Measurements from ENCODE around the gene TEX264.

The TEX264 gene

GRCh38 chr3:51673181-51673801 lies 2.2 kb downstream of the TEX264 start:
- no peak for DNase-seq (ENCODE audit: extremely low read depth, insufficient read length)

GRCh38 chr3:51673802-51674654 lies 3.0 kb downstream of the TEX264 start:
- peaks cover 15% of the 10 kb centered on the region for H3K36me3 ChIP-seq (ENCODE audit: control insufficient read depth, insufficient read depth, low read length)
- no peak overlapping the region for H3K4me3 ChIP-seq (replicated peaks; ENCODE audit: low read depth, low read length)

More at GRCh38 chr3:51673181-51673801, 2.2 kb downstream of the TEX264 start:
- Histone ChIP-seq H3K36me3 (ENCODE audit: control insufficient read depth, insufficient read depth, low read length) (peaks cover 15% of the 10 kb centered on the region), H3K27me3 (replicated peaks; ENCODE audit: control insufficient read depth, insufficient read depth, low read length) (no peaks in the 10 kb centered on the region), H3K4me3 (replicated peaks; ENCODE audit: low read depth, low read length) (no peak overlapping the region)
- TF ChIP-seq CTCF (IDR thresholded peaks at IDR 0.05; ENCODE audit: insufficient read depth, low read length, poor library complexity, severe bottlenecking), result no peak

GRCh38 chr3:51675201-51675611 lies 4.2 kb downstream of the TEX264 start:
- no peak for TF ChIP-seq CTCF (IDR thresholded peaks at IDR 0.05; ENCODE audit: insufficient read depth, low read length, poor library complexity, severe bottlenecking)
- H3K36me3 ChIP-seq (ENCODE audit: control insufficient read depth, insufficient read depth, low read length), result peaks cover 15% of the 10 kb centered on the region
- no peak for DNase-seq (ENCODE audit: extremely low read depth, insufficient read length)

More at GRCh38 chr3:51673802-51674654, 3.0 kb downstream of the TEX264 start:
- TF ChIP-seq CTCF (IDR thresholded peaks at IDR 0.05; ENCODE audit: insufficient read depth, low read length, poor library complexity, severe bottlenecking), result no peak
- DNase-seq (ENCODE audit: extremely low read depth, insufficient read length), result no peak
- H3K27me3 ChIP-seq (replicated peaks; ENCODE audit: control insufficient read depth, insufficient read depth, low read length), result no peaks in the 10 kb centered on the region

GRCh38 chr3:51676102-51676640 lies 5.1 kb downstream of the TEX264 start:
- Histone ChIP-seq H3K4me3 (replicated peaks; ENCODE audit: low read depth, low read length) (no peak overlapping the region), H3K27me3 (replicated peaks; ENCODE audit: control insufficient read depth, insufficient read depth, low read length) (no peaks in the 10 kb centered on the region), H3K36me3 (ENCODE audit: control insufficient read depth, insufficient read depth, low read length) (peaks cover 15% of the 10 kb centered on the region)
- no peak for TF ChIP-seq CTCF (IDR thresholded peaks at IDR 0.05; ENCODE audit: insufficient read depth, low read length, poor library complexity, severe bottlenecking)
- no peak for DNase-seq (ENCODE audit: extremely low read depth, insufficient read length)

More at GRCh38 chr3:51675201-51675611, 4.2 kb downstream of the TEX264 start:
- Histone ChIP-seq H3K27me3 (replicated peaks; ENCODE audit: control insufficient read depth, insufficient read depth, low read length) (no peaks in the 10 kb centered on the region), H3K4me3 (replicated peaks; ENCODE audit: low read depth, low read length) (no peak overlapping the region)

GRCh38 chr3:51677358-51677757 lies 6.3 kb downstream of the TEX264 start:
- Histone ChIP-seq H3K4me3 (replicated peaks; ENCODE audit: low read depth, low read length) (no peak overlapping the region), H3K27me3 (replicated peaks; ENCODE audit: control insufficient read depth, insufficient read depth, low read length) (no peaks in the 10 kb centered on the region), H3K36me3 (ENCODE audit: control insufficient read depth, insufficient read depth, low read length) (peaks cover 15% of the 10 kb centered on the region)
- TF ChIP-seq CTCF (IDR thresholded peaks at IDR 0.05; ENCODE audit: insufficient read depth, low read length, poor library complexity, severe bottlenecking), result no peak
- no peak for DNase-seq (ENCODE audit: extremely low read depth, insufficient read length)

Measured in GM06990 (cell line).